CD4-positive, alpha-beta T cell treated with Interleukin-15 for 1 hour (primary cell): Measurements from ENCODE around the gene SOCS1.

Source experiments
- DNase-seq: peaks from one replicate; pipeline ENCODE4 v3.0.0-alpha.2; 2020

The SOCS1 gene

DNA sequence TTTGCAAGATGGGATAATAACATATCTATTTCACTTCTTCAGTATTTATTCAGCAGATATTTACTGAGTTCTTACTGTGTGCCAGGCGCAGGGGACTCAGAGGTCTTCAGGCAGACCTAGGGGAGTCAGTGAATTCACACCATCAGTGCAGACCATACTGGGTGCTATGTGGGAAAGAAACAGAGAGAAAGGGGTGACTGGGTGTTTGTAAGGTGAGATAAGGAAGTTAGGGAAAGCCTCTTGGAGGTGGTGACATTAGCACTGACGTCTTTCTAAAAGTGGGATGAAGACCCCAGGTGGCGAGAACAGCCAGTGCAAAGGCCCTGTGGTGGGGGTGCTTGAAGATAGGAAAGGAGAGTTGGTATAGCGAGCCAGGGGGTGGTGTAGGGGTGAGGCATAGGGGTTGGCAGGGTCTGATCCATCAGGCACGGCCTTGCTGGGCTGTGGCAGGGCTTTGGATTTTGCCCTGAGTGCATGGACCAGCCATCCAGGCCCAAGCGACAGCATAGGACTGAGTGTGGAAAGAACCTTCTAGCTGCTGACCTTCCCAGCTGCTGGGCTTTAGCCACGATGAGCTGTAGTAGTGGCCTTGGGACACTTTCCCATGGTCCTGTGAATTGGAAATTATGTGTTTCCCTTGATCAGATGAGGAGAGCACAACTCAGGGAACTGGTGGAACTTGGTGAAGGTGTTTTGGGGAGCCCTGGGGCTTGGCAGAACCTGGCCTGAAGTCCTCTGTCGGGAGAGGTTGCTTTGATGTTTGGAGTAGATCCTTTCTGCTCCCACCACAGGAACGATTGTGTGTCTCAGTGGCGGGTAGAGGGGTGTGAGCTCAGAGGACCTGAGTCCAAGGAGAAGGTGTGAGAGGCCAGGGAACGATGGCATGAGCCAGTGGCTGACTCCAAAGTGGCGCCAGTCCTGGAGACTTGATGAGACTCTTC is 3.9 kb upstream of the SOCS1 start:
- DNase-seq, result no peak

DNA sequence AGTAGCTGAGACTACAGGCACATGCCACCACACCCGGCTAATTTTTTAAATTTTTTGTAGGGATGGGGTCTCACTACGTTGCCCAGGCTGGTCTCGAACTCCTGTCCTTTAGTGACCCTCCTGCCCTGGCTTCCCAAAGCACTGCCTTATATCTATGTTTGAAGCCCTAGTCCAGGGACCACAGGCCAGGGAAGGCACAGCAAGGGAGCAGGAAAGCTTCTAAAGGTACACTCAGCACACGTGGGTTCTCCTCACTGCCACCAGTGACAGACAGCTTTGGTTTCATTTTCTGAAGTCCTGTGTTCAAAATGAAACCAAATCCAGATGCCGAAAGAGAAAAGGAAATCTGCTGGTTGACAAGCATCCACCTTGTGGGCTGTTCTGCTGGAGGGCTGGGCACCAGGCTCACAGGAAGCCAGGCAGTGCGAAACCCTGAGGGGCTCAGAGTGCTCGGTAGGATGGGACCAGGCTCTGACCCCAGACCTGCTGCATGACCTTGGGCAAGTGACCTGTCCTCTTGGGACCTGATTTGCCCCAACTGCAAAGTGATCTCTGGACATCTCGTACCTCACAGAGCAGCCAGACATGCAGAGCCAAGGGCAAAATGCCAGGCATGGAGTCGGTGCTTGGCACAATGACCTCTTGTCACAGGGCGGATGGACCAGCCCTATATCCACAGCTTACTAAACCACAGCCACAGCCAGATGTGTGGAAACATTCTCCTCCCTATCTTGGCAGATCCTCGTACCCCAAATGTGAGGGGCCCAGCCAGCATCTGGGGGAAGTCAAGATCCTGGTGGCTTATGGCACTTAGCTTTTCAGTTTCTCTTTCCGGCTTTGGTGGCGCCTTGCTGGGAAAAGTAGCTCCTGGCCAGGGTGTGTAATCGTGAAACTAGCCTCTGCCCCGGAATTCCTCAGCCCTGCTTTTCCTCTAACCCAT is 2.8 kb upstream of the SOCS1 start:
- DNase-seq, result peak; percentile 33

DNA sequence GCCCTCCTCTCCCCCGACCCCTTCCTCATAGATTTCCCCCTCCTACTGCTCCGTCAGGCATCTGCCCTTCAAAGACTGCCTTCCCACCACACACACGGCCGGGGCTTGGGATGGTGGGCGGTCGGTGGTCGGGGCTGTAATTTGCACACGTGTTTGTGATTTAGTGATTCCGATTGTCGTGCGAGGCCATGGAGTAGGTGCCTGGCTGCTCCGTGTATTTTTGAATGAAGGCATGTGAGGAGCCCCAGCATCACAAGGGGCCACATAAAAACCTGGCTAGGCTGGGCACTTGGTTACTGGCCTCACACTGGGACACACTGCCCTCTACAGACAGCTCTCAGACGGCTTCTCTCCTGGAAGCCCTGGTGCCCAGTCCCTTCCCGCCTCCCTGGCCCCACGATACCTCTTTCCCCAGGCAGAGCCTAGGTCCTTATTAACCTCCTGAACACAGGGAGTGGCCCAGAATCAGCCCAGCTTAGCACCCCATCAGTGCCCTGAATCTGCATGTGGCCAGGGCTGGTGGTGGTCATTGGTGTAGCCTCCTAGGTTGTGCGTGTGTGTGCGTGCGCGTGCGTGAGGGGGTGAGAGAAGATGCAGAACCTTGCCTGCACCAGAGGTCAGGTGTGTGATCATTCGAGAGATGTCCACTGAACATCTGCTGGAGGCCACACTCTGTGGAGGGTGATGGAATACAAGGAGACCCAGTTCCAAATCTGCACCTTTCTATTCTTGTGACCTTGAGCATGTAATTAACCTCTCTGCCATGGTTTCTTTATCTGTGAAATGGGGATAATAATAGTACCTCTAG is 1.3 kb upstream of the SOCS1 start:
- peak; percentile 73 for DNase-seq

DNA sequence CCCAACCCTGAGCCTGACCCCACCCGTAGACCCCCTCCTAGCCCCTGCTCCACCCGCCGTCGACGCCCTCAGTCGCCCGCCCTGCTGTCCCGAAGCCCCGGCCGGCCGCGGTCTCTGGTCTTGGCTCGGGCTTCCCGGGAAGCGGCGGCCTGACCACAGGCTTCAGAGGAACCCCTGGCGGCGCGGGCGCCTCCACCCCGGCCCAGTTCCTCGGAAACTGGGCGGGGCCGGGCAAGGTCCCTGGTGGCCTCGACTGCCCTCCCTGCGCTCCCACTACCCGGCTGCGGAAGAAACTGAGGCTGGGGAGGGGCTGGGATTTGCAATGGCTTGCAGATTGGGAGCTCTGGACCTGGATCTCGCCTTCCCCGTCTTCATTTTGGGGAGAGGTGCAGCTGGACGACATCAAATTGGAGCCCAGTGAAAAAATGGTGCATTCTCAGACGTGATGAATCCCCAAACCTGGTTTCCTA is 692 bp upstream of the SOCS1 start:
- no peak for DNase-seq

DNA sequence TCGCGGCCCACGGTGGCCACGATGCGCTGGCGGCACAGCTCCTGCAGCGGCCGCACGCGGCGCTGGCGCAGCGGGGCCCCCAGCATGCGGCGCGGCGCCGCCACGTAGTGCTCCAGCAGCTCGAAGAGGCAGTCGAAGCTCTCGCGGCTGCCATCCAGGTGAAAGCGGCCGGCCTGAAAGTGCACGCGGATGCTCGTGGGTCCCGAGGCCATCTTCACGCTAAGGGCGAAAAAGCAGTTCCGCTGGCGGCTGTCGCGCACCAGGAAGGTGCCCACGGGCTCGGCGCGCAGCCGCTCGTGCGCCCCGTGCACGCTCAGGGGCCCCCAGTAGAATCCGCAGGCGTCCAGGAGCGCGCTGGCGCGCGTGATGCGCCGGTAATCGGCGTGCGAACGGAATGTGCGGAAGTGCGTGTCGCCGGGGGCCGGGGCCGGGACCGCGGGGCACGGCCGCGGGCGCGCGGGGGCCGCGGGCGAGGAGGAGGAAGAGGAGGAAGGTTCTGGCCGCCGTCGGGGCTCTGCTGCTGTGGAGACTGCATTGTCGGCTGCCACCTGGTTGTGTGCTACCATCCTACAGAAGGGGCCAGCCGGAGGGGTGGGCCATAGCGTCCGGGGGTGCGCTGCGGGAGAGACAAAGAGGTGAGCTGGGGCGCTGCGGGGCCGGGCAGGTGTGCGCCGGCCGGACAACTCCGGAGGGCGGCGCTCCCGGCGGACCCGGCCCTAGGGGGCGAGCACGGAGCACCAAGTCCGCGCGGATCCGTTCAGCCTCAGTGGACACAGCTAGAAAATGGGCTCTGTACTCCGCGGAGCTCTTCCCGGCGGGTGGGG is 879 bp downstream of the SOCS1 start:
- peak; percentile 69 for DNase-seq

DNA sequence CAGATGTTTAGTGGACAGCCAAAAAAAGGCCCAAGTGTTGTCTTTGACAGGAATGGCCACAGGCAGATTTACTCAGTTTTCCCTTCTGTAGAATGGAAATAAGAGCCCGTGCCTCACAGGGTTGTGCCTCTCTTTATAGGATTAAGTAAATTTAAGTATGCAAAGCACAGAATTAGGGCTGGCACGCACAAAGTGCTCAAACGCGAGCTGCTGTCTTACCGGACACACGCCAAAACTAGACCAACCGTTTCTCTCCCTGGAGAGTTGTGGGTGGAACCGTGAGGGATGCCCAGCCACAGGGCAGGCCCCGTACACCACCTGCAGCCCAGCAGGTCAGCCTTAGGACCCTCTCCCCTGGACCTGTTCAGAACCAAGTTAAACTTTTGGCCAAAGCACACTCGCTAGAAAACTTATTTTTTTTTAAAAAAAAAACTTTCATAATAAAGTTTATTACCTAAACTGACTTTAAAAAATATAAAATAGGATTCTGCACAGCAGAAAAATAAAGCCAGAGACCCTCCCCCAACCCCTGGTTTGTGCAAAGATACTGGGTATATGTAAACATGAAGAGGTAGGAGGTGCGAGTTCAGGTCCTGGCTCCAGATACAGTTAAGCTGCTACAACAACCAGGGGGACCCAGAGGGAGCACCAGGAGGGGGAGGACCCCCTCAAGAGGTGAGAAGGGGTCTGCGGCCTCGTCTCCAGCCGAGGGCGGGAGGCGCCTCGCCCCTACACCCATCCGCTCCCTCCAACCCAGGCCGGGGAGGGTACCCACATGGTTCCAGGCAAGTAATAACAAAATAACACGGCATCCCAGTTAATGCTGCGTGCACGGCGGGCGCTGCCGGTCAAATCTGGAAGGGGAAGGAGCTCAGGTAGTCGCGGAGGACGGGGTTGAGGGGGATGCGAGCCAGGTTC is 1.8 kb downstream of the SOCS1 start:
- DNase-seq, result no peak

DNA sequence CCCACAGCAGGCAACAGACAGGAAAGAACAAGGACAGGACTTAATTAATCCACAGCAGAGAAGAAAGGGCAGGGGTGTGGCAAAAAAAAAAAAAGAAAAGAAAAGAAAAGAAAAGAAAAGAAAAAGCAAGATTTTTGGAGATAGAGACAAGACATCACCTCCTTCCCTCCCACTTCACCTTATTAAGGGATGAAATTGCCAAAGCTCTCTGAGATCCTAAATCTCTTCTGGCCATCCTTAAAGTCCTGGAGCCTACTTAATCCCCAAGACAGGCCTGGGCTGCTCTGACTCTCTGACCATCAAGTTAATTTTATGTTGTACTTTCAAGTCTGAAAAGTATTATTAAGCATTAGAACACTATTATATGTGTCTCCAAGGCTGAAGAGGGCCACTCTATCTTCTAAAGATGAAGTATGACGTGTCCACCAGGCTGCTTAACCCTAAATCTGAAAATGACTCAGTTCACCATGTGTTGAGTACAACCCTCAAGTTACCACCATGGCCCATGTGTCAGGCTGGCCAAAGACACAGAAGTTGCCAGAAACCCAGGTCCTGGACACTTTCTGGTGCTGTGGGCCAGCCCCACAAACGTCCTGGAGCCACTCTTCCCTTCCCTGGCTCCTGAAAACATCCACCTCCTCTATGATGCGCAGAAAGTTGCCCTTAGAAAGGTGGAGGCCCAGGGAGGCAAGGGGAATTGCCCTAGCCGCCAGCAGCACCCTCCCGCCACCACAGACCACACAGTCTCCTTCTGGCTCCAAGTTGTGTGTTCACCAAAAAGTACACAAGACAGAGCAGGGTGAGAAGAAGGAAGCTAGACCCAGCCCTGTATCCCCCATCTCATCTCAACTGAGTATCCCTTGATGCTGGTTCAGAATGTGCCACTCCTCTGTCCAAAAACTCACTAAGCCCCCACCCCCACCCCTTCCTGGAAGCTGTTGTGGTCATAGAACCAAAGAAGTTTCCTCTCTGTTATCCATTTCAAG is 2.7 kb downstream of the SOCS1 start:
- DNase-seq, result peak; percentile 64

DNA sequence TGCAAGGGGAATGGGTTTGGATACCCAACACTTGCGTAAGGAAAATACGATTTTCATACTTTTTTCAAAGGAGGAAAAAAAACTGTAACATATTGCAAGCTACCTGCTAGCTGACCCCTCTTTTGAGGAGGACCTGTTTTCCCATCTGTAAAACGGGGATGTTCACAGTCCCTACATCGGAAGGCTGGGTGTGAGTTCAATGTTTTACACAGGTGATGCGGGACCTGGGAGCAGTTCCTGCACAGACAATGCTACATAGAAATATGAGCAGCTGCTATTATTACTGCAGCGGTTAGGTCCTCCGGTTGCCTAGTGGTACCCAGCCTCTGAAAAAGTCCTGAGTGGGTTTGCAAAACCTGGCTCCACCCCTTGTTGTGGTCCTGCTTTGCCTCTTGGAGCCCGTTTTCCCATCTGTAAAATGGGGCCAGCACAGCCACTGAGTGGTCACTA is 3.5 kb downstream of the SOCS1 start:
- DNase-seq, result no peak

DNA sequence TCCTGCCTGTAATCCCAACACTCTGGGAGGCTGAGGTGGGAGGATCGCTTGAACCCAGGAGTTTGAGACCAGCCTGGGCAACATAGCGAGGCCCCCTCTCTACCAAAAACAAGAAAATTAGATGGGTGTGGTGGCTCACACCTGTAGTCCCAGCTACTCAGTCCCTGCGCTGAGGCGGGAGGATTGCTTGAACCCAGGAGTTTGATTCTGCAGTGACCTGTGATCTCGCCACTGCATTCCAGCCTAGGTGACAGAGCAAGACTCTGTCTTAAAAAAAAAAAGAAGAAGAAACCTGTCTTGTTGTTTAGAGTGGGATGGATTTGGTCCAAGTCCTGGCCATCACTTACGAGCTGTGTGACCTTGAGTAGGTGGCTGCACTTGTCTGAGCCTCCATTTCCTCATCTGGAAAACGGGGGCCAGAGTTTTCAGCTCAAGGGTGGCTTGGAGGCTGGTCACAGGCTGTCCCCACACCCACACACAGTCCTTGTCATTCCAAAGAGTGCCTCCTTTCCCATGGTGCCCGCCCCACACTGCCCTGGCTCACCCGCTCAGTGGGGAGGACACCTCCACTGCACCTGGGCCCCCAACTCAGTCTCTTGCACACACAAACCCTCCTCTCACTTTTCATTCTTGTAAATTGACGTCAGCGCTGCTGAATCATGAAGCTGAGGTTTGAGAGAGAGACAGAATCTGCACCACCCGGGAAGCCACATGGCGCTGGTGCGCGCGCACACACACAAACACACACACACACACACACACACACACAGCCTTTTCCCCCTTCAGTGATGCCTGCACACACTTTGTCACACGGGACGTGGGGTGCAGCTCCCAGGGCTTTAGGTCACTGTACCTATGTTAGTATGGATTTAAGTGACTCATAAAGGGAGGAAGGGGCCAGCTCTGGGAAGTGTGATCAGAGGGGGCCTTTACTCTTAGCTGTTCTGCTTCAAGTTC is 4.2 kb downstream of the SOCS1 start:
- peak; percentile 82 for DNase-seq

DNA sequence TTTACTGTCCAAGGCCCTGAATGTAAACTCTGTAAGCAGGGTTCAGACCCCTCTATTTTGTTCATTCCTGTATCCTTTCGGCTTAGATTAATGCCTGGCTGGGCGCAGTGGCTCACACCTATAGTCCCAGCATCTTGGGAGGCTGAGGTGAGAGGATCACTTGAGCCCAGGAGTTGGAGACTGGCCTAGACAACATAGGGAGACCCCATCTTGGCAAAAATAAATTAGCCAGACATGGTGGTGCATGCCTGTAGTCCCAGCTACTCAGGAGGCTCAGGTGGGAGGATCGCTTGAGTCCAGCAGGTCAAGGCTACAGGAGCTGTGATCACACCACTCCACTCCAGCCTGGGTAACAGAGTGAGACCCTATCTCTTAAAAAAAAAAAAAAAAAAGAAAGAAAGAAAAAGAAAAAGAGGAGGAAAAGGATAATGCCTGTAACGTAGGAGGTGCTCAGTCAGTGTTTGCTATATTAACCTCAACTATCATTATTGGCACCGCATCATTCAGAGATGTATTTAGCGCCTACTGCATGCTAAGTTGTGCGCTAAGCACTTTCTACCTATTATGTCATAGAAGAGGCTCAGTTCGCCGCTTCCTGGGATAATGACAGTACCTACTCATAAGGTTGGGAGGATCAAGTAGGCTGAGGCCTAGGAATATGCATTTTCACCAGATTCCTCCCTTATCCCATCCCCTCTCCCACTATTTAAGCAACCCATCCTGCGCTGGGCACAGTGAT is 5.0 kb downstream of the SOCS1 start:
- DNase-seq, result no peak

DNA sequence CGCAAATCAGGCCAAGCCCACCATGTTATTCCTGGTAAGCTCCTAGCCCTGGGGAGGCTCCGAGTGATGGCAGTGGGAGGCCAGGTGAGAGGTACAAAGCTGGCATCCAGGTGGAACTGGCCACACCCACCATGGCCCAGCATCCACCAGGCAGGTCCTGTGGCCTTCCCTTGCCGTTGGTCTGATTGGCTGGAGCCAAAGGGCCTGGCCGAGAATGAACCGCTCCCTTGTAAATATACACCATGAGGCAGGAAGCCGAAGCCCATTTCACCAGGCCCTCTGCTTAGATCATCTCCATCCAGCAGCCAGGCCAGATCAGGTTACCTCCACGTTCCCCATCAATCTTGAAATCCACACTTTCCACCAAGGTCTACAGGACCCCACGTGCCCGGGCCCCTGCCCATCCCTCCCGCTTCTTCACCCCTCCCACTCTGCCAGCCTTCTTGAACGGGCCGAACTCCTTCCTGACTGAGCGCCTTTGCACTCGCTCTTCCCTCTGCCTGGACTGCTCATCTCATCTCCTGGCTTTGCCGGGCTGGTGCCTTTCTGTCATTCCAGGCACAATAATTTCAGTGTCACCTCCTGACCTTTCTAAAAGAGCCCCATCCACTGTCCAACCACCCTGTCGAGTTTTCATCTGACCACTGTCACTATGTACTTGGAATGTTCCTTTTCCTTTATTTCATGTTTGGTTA is 5.8 kb downstream of the SOCS1 start:
- DNase-seq, result no peak

DNA sequence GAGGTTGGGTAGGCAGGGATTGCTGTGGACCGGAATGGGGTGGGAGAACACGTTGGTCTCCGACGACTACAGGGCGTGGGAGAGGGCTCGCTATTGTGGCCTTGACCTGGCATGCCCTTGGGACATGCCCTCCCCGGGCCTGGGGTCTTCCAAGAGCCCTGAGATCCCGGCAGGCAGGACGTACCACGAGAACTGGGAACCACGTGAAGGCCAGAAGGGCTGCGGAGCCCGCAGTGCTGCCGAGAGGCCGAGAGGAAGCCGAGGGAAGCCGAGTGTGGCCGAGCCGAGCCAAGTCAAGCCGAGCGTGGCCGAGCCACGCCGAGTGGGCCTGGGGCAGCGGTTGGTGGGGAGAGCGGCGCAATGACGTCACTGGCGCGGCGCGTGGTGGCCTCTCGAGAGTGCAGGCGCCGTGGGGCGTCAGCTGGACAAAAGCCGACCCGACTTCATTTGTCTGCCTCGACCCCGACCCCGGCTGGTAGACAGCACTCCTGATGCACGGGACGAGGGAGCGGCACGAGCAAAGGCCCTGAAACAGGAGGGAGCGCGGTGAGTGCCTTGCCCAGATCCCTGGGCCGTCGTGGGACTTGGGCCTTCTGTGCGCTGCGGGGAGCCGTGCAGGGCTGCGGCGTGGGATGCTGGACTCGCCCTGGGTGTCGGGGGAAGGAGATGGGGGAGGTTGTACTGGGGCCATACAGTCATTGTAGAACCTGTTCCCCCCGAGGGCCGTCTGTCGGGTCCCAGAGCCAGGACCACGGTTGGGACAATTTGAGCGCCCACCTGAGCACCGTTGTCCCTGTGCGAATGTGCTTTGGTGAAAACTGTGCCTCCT is 6.6 kb downstream of the SOCS1 start:
- no peak for DNase-seq

DNA sequence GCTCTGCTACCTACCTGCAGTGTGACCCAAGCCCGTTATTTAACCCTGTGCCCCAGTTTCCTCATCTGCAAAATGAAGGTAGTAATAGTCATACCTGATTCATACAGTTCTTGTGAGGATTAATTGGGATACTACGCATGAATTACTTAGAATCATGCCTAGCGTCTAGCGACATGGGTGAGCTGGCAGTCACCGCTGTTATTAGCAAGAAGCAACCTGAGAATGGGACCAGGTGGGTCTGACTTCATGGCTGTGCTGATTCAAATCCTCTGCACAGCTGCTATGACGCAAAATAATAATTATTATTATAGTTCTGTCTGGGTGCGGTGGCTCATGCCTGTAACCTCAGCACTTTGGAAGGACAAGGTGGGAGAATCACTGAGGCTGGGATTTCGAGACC is 7.9 kb downstream of the SOCS1 start:
- no peak for DNase-seq

DNA sequence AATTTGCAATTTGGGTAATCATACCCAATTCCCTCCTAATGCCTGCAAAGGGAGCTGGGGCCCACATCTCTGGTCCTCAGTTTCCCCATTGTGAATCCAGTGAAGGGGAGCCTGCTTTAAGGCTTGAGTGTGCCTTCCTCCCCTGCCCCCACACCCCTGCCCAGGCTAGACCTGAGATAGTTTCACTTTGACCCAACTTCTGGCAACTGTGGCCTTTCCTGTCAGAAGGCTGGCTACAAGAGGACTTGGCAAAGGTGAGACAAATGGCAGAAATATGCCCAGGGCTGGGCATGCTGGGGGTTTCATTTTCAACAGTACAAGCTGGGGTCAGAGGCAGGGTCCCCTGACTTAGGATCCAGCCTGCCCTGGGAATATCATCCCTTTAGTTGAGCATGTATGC is 10.0 kb downstream of the SOCS1 start:
- DNase-seq, result no peak

DNA sequence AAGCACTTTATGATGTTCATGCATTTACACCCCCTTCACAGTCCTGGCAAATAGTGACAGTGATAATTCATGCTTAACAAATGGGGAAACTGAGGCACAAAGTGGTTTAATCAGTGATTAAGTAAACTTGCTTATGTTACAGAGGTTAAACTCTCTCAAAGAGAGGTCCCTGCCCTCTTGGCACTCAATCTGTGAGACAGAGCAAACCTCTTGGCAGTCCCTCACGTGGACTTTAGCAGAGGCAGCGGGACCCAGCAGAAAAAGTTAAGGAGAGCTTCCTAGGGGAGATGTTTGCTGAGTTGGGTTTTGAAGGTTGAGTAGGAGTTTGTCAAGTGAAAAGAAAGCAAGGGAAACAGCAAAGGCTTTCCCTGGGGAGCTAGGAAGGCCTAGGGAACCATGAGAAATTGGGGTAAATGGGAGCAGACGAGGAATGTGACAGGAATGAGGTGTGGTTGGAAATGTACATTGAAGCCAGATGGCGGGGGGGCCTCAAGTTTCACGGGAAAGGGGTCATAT is 10.7 kb downstream of the SOCS1 start:
- DNase-seq, result no peak

DNA sequence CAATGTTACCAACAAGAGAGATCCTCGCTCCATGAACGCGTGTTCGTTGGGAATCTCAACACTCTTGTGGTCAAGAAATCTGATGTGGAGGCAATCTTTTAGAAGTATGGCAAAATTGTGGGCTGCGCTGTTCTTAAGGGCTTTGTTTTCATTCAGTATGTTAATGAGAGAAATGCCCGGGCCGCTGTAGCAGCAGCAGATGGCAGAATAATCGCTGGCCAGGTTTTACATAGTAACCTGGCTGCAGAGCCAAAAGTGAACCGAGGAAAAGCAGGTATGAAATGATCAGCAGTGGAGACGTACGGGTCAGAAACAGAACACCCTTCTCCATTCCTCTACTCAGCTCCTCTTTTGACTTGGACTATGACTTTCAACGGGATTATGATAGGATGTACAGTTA is 13.3 kb downstream of the SOCS1 start:
- no peak for DNase-seq
